Ovary (tissue), 9 donors: Measurements from ENCODE around the gene LAMB1. TPM values are rescaled to one million over a fixed set of nuclear protein-coding genes. Genes with fewer than 3 reads are reported as not detected.
"Not testable (repeated sequence)": the region's sequence is repeated elsewhere in the genome, so short reads cannot be mapped to it uniquely, and the experiment has no call there.

Experiments
- DNase-seq, 5 donors: peaks; one replicate each; pipeline ENCODE4 v3.0.0-alpha.2; 2019 to 2020
- H3K27ac ChIP-seq, 2 donors: fragments of 200-600 bp; one replicate each; pipeline versions ENCODE4 v1.5.1 to v1.8.0; 2019 to 2022
- H3K27me3 ChIP-seq: fragments of 200-600 bp; one replicate; pipeline ENCODE4 v1.8.0; 2022
- H3K36me3 ChIP-seq: fragments of 200-600 bp; sonication (generic); one replicate; pipeline ENCODE4 v1.5.1; 2019
- H3K4me1 ChIP-seq: one replicate; pipeline ENCODE4 v1.8.1; 2013; ENCODE audit warnings: mild to moderate bottlenecking, moderate library complexity; ENCODE audit not compliant: insufficient read depth
- H3K4me3 ChIP-seq: fragments of 200-600 bp; sonication (generic); one replicate; pipeline ENCODE4 v1.5.1; 2017
- H3K9me3 ChIP-seq, 2 donors: fragments of 200-600 bp in 1 of 2; sonication (generic) in 1 of 2; one replicate each; pipeline versions ENCODE4 v1.5.1 to v1.8.1; 2013 to 2019; ENCODE audit warnings: mild to moderate bottlenecking in 1 of 2, moderate library complexity in 1 of 2
- CTCF ChIP-seq, 3 donors: fragments of 450-650 bp in 2 of 3; fragments of 200-600 bp in 1 of 3; IDR thresholded peaks; one replicate each; pipeline versions ENCODE4 v1.5.1 to v1.8.0; 2016 to 2022; ENCODE audit warnings: antibody characterized with exemption in 3 of 3, mild to moderate bottlenecking in 1 of 3
- EP300 ChIP-seq: sonication (generic); formaldehyde crosslinking; IDR thresholded peaks from one replicate; pipeline ENCODE4 v1.6.1; 2017; ENCODE audit warnings: antibody characterized with exemption
- POLR2A ChIP-seq: fragments of 450-650 bp; IDR thresholded peaks from one replicate; pipeline ENCODE4 v1.6.1; 2017; ENCODE audit warnings: antibody characterized with exemption, mild to moderate bottlenecking, moderate library complexity
- WGBS, 3 donors: extraction: QIAGEN DNeasy Blood & Tissue Kit in 1 of 3; methylation state at CpG; one replicate each; pipeline versions ENCODE4 v1.1.5 to v1.1.7; 2013 to 2017; 5-methylcytosine and 5-hydroxymethylcytosine counted together
- intact Hi-C, 4 donors: fragments of 100-400 bp; cut with DNase I; formaldehyde crosslinking; loops; one replicate each; pipeline versions ENCODE4 v1.11.0 to v1.15.1; 2022 to 2023
- polyA plus RNA-seq, 2 donors: library from polyadenylated mRNA; stranded (reverse); fragments of 200-250 nt in 1 of 2; fragments of 350-450 nt in 1 of 2; fragmentation: Illumina TruSeq in 1 of 2; extraction: RNeasy Lipid Tissue Mini Kit (QIAGEN cat#74804) in 1 of 2; gene quantifications; one replicate each; pipeline ENCODE4 v1.2.3, GENCODE V29; 2013 to 2014
- total RNA-seq, 7 donors: library from RNA; depleted of rRNA in 2 of 7; stranded (reverse); fragments of >200 nt in 2 of 7; fragmentation: NEBNext Ultra II Directional in 3 of 7; extraction: Animal tissue kit (Norgen Biotek cat#: 25700) in 3 of 7; gene quantifications; one replicate each; pipeline versions ENCODE4 v1.1.0 to v1.2.4, GENCODE V29; 2016 to 2023
- donor health status: DM: no; HTN: no; CAD: no; lungs with moderate emphysema.
- donor health status: DM: no; HTN: no; CAD: no.
- donor health status: Bipolar disorder and iron deficiency.
- donor health status: DM: yes; HTN: yes; CAD: no.
- donor health status: DM: no; HTN: no; CAD: no.
- donor health status: DM: yes; HTN: yes; CAD: no.

Gene LAMB1
- total and polyA plus RNA-seq, 9 donors, result 10.2 to 151 (median 65.0) TPM

- no peak for DNase-seq
- Histone ChIP-seq H3K4me3 (no peak overlapping the region), H3K4me1 (no peaks in the 10 kb centered on the region), H3K9me3 (no peaks in the 10 kb centered on the region), H3K27ac (no peak overlapping the region), H3K27me3 (no peaks in the 10 kb centered on the region), H3K36me3 (no peaks in the 10 kb centered on the region)
- TF ChIP-seq EP300 (no peak), CTCF (IDR thresholded peaks at IDR 0.05) (no peak), POLR2A (no peak)
- intact Hi-C loops, result no loop called here
- WGBS, 3 donors, result 89 to 95% (median 93%) methylated on average over 1 of the region's 1 CpG
Observed at GRCh38 chr7:107926481-107926880, 76.5 kb downstream of the LAMB1 start.

GRCh38 chr7:107924841-107925504 lies 78.0 kb downstream of the LAMB1 start:
- Histone ChIP-seq H3K27me3 (no peaks in the 10 kb centered on the region), H3K4me3 (no peak overlapping the region), H3K36me3 (no peaks in the 10 kb centered on the region), H3K9me3 (no peaks in the 10 kb centered on the region), H3K4me1 (no peaks in the 10 kb centered on the region), H3K27ac (no peak overlapping the region)
- TF ChIP-seq POLR2A (no peak), EP300 (no peak), CTCF (IDR thresholded peaks at IDR 0.05) (no peak)
- intact Hi-C loops, result no loop called here
- DNase-seq, result no peak
- 74 to 84% (median 77%) methylated on average over 5 of the region's 5 CpGs for WGBS, 3 donors

GRCh38 chr7:107922886-107923285 lies 80.1 kb downstream of the LAMB1 start:
- Histone ChIP-seq H3K27ac (no peak overlapping the region), H3K4me3 (no peak overlapping the region), H3K27me3 (no peaks in the 10 kb centered on the region), H3K4me1 (no peaks in the 10 kb centered on the region), H3K36me3 (no peaks in the 10 kb centered on the region), H3K9me3 (no peaks in the 10 kb centered on the region)
- no peak for DNase-seq
- intact Hi-C loops, result no loop called here
- WGBS, 3 donors, result 41 to 70% (median 52%) methylated on average over 1 of the region's 1 CpG
- TF ChIP-seq POLR2A, result no peak
- TF ChIP-seq EP300, result no peak

GRCh38 chr7:107921826-107922225 lies 81.1 kb downstream of the LAMB1 start:
- DNase-seq, intact Hi-C loops: not testable (repeated sequence)

GRCh38 chr7:107920048-107920772 lies 82.8 kb downstream of the LAMB1 start:
- intact Hi-C loops, result no loop called here
- WGBS, 3 donors, result 3 to 7% (median 5%) methylated on average over 1 of the region's 1 CpG
- no peaks in the 10 kb centered on the region for H3K4me1 ChIP-seq
- no peak overlapping the region for H3K27ac ChIP-seq
- H3K36me3 ChIP-seq, result no peaks in the 10 kb centered on the region
- TF ChIP-seq POLR2A, result no peak
- TF ChIP-seq CTCF (IDR thresholded peaks at IDR 0.05), result no peak
- TF ChIP-seq EP300, result no peak
- no peaks in the 10 kb centered on the region for H3K27me3 ChIP-seq
- no peak for DNase-seq
- no peaks in the 10 kb centered on the region for H3K9me3 ChIP-seq
- no peak overlapping the region for H3K4me3 ChIP-seq

More at GRCh38 chr7:107921826-107922225, 81.1 kb downstream of the LAMB1 start:
- H3K27me3 ChIP-seq, H3K9me3 ChIP-seq, H3K4me1 ChIP-seq, H3K4me3 ChIP-seq, H3K36me3 ChIP-seq, H3K27ac ChIP-seq: not testable (repeated sequence)
- WGBS, 3 donors, result 49 to 79% (median 63%) methylated on average over 2 of the region's 2 CpGs
